Activated gamma-delta T cell treated with anti-CD3 and anti-CD28 coated beads, Interleukin-2, amount 50 U/mL, for 16 hours (primary cell): Measurements from ENCODE around the gene MEGF9.

Source experiments
- DNase-seq: peaks from one replicate; pipeline ENCODE4 v3.0.0-alpha.2; 2020; ENCODE audit warnings: low read depth

Gene MEGF9

DNA sequence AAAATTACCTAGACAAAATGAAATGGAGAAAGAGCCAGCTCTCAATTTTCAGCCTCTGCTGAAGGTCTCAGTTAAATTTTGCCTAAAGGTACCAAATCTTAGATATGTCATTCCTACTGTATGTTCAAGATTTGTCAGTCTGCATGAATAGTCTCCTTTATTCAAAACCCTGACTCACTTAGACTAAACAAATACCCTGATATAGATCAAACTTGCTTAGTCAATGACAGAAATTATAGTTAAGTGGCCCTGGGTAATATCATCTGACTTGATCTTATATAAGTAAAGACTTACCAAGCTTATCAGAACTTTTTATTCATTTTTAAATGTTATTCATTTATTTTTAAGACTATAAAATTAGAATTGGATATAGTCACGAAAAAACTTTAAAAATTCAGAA is 12.2 kb downstream of the MEGF9 start:
- DNase-seq, result no peak

DNA sequence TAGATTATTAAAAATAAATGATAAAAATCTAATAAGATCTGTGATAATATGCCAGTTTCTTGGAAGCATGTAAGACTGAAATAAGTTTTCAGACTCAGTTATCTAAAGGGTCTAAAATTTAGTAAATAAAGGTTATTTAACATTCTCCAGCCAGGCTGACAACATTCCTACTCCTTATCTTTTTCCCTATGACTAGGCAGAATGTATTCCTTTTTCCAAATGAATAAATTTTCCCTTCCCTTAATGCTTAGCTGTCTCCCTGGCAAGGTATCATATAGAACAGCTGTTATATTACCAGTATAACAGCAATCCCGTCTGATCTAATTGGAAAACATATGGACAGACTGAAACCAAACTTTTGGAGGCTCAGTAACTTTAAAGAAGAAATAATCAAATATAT is 13.0 kb downstream of the MEGF9 start:
- no peak for DNase-seq

DNA sequence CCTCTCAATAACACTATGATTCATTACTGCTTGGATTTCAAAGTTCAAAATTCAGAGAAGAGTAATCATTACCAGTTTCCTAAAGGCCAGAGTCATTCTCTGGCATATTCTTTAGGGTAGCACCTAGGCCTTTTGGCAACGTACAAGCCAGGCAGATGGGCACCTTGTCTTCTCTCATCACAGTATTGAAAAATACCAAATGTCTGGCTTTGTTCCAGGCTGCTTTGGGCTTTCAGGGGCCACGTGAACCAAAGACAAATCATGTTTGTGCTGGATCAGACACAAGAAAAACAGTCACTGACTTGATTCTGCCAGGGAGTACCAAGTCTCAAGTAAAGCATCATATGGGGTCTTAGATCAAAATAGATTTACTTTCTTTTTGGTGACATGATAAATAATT is 15.5 kb downstream of the MEGF9 start:
- DNase-seq, result no peak

DNA sequence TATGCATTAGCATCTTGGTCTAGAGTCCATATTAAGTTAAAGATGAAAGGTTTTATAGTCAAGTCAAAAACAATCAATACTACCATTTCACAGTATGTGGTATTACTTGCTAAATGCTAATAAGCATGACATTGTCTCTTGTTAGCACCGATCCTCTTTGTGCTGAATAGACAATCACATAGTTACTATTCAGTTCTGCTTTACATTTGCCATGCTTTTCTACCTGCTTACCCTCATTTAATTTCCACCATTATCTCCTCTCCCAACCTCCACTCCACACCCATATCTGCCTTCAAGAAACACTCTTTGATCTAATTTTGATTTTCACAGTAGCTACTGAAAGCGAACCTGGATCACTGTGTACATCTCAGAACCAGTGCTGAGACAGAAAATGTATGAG is 16.8 kb downstream of the MEGF9 start:
- DNase-seq, result no peak

DNA sequence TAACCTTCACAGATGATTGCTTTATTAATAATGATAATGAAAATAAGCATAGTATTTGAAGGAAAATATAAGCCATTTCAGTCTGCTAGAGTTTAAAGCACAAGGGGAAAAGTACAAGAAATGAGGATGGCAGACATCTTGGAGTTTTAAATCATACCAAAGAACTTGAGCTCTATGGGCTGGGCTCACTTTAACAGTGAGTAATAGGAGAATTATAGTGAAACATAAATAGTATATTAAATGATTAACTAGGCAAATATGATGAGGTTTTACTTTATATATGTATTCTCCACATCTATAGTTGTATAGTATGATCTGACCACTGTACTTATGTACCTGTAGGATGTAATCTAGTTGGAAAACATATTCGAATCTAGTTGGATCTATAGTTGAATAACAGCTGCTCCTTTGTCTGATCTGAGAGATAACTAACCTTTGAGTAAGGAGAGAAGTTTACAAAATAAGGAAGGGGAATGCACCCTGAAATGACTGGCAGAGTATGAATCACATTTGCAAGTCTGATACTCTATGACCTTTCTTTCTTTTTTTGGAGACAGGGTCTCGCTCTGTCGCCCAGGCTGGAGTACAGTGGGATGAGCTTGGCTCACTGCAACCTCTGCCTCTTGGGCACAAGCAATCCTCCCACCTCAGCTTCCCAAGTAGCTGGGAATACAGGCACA is 17.6 kb downstream of the MEGF9 start:
- DNase-seq, result no peak

DNA sequence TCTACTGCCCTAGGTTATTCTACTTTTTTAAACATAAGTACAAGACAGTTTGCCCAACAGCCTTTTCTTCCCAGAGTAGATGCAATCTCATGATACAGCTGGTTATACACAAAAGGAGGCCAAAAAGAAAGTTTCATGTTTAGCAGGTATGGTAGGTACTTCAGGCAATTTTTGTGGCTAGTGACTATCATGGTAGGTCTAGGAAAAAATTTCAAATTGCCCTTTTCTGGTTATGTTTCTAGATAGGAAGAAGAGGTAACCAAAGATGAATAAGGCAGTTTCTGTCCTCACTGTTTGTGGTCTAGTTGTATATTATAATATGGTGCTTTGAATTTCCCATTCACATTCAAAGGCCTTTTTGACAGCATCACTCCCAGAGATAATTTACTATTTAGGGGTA is 19.7 kb downstream of the MEGF9 start:
- no peak for DNase-seq

DNA sequence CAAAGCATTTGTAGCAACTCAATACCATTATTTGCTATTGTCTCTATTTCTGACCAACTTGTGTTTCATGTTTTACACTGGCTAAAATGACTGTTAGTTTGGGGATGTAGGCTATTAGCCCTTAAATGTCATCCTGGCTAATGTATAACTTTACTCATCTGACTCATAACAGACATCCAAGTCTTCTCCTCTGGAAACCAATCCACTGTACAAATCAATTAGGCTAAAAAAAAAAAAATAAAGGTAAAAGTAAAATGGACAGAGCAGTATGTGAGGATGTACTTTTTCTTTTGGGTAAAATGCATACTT is 20.6 kb downstream of the MEGF9 start:
- no peak for DNase-seq

DNA sequence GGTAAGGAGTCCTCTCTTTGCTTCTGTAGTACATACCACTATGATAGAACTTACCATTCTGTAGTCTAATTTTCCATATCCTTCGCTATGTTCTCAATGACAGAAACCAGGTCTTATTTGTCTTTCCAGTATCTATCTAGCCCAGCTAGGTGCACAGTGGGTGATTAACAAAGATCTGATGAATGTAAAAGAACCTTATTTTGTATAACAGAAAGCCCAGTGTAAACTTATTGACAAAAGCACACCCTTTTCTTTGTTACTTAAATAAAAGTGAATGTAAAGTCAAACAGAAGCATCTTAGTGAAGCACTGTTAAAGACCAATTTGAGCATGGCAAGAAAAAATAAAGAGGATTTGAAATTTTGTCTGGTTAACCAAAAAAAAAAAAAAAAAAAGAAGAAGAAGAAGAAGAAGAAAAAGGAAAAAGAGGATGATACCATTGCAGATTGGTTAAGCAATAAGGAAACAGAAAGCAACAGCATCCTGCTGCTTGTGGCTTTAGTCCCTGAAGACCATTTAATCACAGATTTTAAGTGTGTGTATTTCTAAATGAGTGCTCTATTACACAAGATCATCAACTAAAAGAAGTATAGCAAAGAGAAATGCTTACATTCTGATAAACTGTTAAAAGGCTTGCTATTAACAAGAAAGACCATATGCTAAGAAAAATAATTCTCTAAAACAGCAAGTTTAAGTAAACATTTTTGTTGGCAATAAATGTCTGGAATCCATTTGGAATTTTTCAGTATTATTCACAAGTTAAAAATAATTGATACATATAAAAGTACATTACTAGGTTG is 21.2 kb downstream of the MEGF9 start:
- no peak for DNase-seq

DNA sequence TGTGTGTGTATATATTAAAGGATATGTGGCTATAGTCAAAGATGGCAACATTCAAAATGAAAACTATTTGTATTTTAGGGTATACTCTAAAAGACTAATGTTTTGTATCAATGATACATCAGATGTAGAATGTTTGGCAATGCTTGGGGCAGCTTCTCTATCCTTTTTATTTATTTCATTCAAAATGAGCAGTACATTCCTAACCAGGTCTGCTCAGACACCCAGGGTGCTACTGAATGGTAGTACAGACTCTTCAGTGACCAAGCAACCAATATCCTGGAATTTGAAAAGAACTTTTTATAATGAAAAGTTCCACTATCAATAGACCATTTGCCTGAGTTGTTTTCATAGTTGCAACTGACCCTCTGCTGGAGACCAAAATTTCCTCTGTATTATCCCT is 23.9 kb downstream of the MEGF9 start:
- DNase-seq, result no peak

DNA sequence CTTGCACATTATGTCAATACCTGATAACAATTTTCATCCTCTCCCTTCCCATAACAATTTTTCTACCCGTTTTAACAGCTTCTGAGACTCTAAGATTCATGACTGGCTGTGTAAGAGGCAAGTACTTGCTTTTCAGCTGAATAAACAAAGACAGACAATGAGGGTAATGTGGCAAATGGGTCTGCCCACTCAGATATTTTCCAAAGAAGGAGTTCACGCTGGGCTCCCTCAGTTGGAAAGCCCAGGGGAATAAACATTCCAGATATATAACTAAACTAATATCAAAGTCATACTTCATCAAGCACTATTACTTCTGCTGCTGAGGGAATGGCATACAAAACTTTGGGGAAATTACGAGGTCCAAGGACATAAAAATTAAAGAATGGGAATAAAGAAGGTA is 24.4 kb downstream of the MEGF9 start:
- DNase-seq, result no peak

DNA sequence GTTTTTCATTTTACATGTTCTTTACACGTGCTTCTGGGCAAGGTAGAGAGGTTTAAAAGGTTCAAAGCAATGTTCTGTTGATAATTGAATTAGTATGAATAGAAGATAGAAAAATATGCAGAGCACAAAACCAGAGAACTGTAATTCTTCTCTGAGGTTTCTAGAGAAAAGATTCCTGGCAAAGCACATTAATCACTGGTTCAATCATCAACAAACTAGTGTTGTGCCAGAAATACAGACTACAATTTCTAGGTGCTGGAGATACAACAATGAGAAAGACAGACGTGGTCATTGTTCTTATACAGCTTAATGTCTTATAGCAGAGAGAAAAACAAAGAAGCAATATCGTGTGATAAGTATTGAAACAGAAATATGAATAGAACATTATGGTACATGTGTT is 25.5 kb downstream of the MEGF9 start:
- DNase-seq, result no peak

DNA sequence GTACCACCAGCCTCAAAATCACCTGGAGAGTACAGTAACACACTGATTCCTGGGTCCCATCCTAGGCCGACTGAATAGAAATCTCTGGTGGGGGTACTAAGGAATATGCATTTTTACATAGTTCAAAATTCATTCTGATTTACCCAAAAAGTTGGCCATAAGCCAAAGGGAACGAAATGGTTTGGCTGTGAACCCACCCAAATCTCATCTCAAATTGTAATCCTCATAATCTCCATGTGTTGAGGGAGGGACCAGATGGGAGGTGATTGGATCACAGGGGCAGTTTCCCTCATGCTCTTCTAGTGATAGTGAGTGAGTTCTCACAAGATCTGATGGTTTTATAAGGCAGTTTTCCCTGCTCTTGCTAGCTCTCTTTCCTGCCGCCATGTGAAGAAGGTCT is 31.1 kb downstream of the MEGF9 start:
- DNase-seq, result no peak

DNA sequence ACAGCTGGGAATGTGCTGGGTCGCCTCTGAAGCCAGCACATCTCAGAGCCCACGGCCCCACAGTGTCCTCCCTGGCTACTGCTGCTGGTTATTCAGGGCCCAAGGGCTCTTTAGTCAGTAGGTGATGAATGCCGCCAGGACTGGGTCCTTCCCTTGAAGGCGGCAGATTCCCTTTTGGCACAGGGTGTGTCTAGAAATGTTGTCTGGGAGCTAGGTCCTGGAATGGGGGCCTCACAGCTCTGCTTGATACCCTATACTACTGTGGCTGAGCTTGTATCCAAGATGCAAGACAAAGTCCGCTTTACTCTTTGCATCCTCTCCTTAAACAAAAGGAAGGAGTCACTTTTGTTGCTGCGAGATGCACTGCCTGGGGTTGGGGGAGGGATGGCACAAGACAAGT is 33.1 kb downstream of the MEGF9 start:
- DNase-seq, result no peak

DNA sequence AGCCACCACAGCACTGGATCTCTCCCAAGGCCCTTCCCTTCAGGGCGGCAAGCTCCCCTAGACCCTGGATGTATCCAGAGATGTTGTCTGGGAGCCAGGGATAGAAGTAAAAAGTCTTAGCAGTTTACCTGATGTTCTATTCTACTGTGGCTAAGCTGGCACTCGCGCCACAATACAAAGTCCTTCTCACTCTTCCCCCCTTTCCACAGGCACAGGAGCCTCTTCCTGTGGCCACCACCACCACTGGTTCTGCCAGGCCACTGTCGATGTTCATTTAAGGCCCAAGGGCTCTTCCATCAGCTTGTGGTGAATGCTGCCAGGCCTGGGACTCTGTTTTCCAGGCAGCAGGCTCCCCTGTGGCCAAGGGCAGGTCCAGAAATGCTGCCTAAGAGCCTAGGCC is 33.7 kb downstream of the MEGF9 start:
- DNase-seq, result no peak

DNA sequence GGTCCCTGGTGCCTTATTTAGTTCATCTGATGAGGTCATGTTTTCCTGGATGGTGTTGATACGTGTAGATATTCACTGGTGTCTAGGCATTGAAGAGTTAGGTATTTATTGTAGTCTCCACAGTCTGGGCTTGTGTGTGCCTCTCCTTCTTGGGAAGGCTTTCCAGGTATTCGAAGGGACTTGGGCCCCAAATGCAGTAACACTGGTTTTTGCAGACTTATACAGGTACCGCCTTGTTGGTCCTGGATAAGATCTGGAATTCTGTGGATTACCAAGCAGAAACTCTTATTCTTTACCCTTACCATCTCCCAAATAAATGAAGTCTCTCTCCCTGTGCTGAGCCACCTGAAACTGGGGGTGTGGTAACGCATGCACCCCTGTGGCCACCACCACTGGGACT is 34.1 kb downstream of the MEGF9 start:
- DNase-seq, result no peak

DNA sequence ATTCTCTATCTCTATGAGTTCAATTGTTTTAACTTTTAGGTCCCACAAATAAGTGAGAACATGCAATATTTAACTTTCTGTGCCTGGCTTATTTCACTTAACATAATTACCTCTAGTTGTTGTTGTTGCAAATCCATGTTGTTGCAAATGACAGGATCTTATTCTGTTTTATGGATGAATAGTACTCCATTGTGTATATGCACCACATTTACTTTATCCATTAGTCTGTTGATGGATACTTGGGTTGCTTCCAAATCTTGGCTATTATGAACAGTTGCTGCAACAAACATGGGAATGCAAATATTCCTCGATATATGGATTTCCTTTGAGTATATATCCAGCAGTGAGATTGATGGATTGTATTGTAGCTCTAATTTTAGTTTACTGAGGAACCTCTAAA is 36.3 kb downstream of the MEGF9 start:
- DNase-seq, result no peak

DNA sequence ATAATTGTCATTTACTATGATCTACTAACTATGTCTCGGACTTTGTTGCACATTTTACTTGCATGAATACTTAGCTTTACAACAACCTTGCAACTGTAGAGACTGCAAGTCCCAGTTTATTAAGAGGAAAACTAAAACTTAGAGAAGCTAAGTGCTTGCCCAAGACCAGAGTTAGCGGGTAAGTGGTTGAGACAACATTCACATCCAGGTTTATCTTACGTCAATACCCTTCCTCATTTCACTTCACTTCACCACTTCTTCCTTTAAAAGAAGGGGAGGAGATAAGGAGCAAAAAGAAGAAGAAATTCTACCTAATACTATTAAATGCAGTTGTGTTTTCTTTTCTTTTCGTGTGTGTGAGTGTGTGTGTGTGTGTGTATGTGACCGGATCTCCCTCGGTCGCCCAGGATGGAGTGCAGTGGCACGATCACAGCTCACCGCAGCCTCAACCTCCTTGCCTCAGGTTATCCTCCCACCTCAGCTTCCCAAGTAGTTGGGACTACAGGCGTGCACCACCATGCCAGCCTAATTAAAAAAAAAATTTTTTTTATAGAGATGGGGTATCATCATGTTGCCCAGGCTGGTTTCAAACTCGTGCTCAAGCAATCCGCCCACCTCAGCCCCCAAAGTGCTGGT is 37.4 kb downstream of the MEGF9 start:
- DNase-seq, result no peak

DNA sequence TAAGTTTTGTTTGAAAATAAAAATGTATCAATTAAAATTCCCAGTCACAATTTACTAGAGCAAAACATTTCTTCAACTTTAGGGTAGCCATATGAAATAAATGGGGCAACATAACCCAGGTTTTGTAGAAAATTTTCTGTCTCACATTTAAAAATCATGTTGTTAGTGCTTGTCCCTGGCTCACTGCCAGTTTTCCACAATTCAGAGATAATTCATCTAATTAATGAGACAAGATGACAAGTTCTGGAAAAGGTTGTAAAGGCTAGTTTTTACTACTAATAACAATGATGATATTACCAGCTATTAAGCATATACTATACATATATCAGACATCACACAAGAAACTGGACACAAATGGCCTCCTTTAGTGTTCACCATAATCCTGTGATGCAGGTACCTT is 45.9 kb downstream of the MEGF9 start:
- DNase-seq, result no peak

DNA sequence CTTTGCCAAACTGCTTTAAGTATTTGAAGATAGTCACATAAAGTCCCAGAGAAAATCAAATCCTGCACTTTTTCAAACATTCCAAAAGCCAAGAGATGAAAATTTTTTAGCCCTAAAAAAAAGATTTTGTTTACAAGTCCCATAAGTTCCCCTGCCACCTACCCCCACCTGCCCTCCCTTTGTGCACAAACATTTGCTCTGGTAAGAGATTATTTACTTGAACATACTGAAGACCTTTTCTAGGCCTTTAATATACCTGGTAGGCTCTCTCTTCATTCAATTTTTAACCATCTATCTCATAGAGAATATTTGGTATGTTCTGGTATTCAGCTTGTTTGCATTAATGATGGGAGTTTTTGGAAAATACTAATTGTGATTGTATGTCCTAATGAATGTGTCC is 50.3 kb downstream of the MEGF9 start:
- no peak for DNase-seq

DNA sequence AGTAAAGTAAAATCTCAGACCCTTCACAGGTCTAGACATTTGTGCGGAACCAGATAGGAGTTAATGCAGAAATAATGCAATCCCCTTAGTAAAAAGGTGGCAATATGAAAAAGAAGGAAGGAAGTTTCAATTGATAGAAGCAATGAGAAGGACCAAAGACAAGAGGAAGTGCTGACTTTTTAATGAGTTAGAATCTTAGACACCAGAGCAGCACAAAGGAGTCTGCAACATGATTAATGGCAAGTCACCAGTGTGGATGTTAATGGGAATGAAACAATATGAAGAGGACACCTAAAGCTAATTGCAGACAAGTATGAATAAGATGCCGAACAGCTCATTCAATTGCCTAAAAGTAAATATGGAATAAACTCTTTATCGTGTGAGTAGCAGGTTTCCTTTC is 50.9 kb downstream of the MEGF9 start:
- DNase-seq, result no peak

DNA sequence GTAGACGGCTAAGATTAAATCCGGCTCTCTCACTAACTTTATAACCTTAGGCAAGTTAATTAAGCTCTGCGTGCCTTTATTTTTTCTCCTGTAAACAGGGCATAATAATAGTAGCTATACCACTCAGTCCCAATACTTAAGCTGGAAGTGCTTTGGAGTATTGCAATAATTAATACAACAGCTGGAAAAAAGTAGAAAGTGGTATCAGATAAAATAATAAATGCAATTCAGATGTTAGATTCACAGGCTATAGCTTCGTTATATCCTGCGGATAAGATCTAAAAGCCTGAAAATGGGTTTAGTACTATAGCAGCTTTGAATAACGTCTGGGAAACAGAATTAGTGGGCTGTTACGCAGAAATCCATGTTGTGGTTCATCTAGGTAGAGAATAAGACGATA is 51.8 kb downstream of the MEGF9 start:
- no peak for DNase-seq

DNA sequence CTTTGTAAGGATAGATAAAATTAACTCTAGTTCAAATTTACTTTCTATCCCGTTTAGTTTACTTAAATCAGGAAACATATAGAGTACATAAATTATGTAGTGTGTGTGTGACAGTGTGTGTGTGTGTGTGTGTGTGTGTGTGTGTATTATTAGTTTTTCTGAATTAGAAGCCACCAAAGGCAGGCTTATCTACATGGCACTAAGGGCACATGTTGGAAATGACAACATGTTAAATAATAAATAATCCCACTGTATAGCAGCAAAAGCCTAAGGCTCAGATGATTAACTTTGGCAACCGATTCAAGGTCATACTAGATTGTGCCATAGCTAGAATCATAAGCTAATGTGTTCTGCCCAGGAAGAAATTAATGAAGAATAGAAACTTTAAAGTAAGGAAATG is 54.6 kb downstream of the MEGF9 start:
- no peak for DNase-seq

DNA sequence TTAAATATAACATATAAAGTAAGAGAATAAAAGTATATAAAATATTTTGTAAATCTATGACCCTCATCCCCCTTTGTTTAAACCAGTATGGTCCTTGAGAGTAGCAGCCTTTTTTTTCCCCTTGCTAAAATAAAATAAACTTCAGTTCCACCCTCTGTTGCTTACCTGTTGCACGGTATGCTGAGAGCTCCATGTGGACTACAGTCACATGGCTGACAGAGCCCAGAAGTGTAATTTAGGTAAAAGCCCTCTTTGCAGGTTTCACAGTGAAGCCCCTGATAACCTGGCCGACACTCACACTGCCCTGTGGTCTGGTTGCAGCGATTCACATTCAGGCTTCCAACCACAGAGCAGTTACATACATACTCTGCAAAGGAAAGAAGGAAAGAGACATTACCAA is 55.1 kb downstream of the MEGF9 start:
- no peak for DNase-seq
